ENCODE results near the gene NLRP3. TPM values are rescaled to one million over a fixed set of nuclear protein-coding genes. Genes with fewer than 3 reads are reported as not detected.
"Not testable (repeated sequence)": the region's sequence is repeated elsewhere in the genome, so short reads cannot be mapped to it uniquely, and the experiment has no call there.

NLRP3 gene
- total RNA-seq (1 to 10 TPM; 7.8 to 8.5 TPM), total RNA-seq (0.18 to 11.7 (median 1.3) reads per million in 172 experiments)
- 10.6 TPM for polyA plus RNA-seq (2013, experiment 1 of 2)
- polyA plus RNA-seq (2013, experiment 2 of 2), result 11.1 TPM

DNA sequence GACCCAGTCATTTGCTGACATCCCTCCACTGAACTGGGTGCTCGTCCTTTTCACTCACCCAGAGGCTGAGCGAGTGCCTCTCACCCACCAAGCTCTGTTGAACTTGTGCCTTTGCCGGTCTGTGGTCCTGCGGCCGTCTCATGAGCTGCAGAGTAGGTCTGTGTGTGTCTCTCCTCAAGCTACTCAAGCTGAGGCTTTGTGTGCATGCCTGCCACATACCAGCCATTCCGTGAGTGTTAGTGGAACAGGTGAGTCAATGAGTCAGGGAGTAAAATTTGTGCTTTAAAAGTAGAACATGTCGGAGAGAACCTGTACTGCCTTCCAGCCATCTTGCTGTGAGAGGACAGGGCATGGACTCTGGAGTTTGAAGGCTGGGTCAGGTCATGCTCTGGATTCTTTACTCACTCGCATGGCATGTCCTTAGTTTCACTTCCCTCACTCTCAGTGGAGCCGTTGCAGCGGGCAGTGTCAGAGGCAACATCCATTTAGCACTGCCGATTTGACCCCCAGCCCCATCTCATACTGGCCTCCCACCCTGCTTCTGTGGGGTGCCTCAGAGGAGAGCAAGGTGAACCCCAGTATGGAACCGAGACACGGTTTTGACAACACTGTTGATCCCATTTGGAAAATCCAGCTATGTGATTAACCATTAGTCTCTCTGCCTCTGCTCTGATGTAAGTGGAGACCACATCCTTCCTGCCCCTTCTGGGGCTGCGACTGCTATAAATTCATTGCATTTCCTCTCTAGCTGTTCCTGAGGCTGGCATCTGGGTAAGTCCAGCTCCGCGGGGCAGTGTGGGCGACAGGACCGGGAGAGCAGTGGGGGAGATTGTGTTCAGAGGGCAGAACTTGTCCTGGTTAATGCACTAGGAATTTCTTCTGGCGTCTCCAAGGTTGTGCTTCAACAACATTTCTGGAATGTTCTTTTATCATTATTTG, at the start of gene NLRP3:
NLRP3 (plus strand) TSS at position 751 of the 939 bp plus-strand sequence. CDS start 2,628 bp downstream, outside the sequence.
- Mint-ChIP-seq H3K27me3 (no peaks in the 10 kb centered on the region), H3K9me3 (no peaks in the 10 kb centered on the region), H3K4me3 (peak within 1 kb of the TSS; percentile 89), H3K27ac (peak within 1 kb of the TSS; percentile 78), H3K4me1 (ENCODE audit: low read depth) (peaks cover 48% of the 10 kb centered on the region), H3K36me3 (ENCODE audit: low read depth) (peaks cover 19% of the 10 kb centered on the region)
- TF ChIP-seq, protein P1, sequence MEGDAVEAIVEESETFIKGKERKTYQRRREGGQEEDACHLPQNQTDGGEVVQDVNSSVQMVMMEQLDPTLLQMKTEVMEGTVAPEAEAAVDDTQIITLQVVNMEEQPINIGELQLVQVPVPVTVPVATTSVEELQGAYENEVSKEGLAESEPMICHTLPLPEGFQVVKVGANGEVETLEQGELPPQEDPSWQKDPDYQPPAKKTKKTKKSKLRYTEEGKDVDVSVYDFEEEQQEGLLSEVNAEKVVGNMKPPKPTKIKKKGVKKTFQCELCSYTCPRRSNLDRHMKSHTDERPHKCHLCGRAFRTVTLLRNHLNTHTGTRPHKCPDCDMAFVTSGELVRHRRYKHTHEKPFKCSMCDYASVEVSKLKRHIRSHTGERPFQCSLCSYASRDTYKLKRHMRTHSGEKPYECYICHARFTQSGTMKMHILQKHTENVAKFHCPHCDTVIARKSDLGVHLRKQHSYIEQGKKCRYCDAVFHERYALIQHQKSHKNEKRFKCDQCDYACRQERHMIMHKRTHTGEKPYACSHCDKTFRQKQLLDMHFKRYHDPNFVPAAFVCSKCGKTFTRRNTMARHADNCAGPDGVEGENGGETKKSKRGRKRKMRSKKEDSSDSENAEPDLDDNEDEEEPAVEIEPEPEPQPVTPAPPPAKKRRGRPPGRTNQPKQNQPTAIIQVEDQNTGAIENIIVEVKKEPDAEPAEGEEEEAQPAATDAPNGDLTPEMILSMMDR (IDR thresholded peaks at IDR 0.05), result no peak
- peak within 1 kb of the TSS in 1 of 2 donors; percentile 45 for H3K27ac ChIP-seq (ENCODE audit: low read depth in 1 of 2, low read length in 2 of 2)
- CTCF ChIA-PET, result interaction anchor here (3.1 kb wide), 1 partner anchor 26 kb away, joined by 9 read pairs; no protein-coding TSS in a partner anchor
- H3K27me3 ChIP-seq (ENCODE audit: control insufficient read depth in 1 of 2, insufficient read depth in 2 of 2, low read length in 2 of 2), result no peaks in the 10 kb centered on the region
- peak; percentile 88 for ATAC-seq (ENCODE audit: poor library complexity)
- POLR2A ChIA-PET, result interaction anchor here (0.6 to 1.6 kb wide), 7 partner anchors 8 to 336 kb away, joined by 3 to 19 read pairs (median 3); no protein-coding TSS in a partner anchor
- no peaks in the 10 kb centered on the region for H3K9me3 ChIP-seq (ENCODE audit: control insufficient read depth in 1 of 2, insufficient read depth in 1 of 2, low read length in 2 of 2)
- peaks cover 37% of the 10 kb centered on the region for H3K4me1 ChIP-seq (ENCODE audit: insufficient read depth, low read length)
- peak within 1 kb of the TSS; percentile 69 for H3K4me3 ChIP-seq (ENCODE audit: low read length)
- intact Hi-C loops (cut with DNase I, micrococcal nuclease), result loop anchor here in 1 of 2 experiments (1.0 kb wide), 1 partner anchor 25 kb away; no protein-coding TSS in a partner anchor
- peak in 13 of 14 experiments; percentile 14 to 83 (median 32) for DNase-seq
- H3K36me3 ChIP-seq (ENCODE audit: insufficient read depth, low read length), result no peaks in the 10 kb centered on the region

DNA sequence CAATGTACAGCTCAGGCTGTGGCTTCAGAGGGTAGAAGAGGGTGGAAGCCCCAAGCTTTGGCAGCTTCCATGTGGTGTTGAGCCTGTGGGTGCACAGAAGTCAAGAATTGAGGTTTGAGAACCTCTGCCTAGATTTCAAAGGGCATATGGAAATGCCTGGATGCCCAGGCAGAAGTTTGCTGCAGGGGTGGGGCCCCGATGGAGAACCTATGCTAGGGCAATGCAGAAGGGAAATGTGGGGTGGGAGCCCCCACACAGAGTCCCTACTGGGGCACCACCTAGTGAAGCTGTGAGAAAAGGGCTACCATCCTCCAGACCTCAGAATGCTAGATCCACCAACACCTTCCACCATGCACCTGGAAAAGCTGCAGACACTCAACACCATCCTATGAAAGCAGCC, 49.6 kb upstream of the NLRP3 start:
- H3K4me3 Mint-ChIP-seq; CTCF ChIA-PET; POLR2A ChIA-PET; H3K27me3 ChIP-seq (ENCODE audit: control insufficient read depth in 1 of 2, insufficient read depth in 2 of 2, low read length in 2 of 2); H3K4me1 Mint-ChIP-seq (ENCODE audit: low read depth); intact Hi-C loops (cut with DNase I, micrococcal nuclease); H3K4me3 ChIP-seq (ENCODE audit: low read length); H3K36me3 Mint-ChIP-seq (ENCODE audit: low read depth); ATAC-seq (ENCODE audit: poor library complexity); H3K9me3 ChIP-seq (ENCODE audit: control insufficient read depth in 1 of 2, insufficient read depth in 1 of 2, low read length in 2 of 2); DNase-seq; H3K27ac Mint-ChIP-seq; H3K36me3 ChIP-seq (ENCODE audit: insufficient read depth, low read length); H3K27ac ChIP-seq (ENCODE audit: low read depth in 1 of 2, low read length in 2 of 2); H3K9me3 Mint-ChIP-seq; H3K4me1 ChIP-seq (ENCODE audit: insufficient read depth, low read length): not testable (repeated sequence)
- H3K27me3 Mint-ChIP-seq, result peaks cover 55% of the 10 kb centered on the region

DNA sequence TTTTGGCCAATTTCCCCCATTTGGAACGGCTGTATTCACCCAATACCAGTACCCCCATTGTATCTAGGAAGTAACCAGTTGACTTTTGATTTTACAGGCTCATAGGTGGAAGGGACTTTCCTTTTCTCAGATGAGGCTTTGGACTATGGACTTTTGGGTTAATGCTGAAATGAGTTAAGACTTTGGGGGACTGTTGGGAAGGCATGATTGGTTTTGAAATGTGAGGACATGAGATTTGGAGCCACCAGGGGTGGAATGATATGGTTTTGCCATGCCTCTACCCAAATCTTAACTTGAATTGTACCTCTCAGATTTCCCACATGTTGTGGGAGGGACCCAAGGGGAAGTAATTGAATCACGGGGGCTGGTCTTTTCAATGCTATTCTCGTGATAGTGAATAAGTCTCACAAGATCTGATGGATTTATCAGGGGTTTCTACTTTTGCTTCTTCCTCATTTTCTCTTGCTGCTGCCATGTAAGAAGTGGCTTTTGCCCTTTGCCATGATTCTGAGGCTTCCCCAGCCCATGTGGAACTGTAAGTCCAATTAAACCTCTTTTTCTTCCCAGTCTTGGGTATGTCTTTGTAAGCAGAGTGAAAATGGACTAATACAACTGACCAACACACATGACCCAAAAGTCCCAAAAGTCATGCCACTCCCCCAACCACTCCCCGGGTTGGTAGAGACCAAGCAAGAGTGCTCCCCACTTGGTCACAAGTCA, 48.9 kb upstream of the NLRP3 start:
- TF ChIP-seq, protein P1 (IDR thresholded peaks at IDR 0.05), result no peak
- no peaks in the 10 kb centered on the region for H3K36me3 ChIP-seq (ENCODE audit: insufficient read depth, low read length)
- H3K9me3 ChIP-seq (ENCODE audit: control insufficient read depth in 1 of 2, insufficient read depth in 1 of 2, low read length in 2 of 2), result peaks cover 0 to 6% of the 10 kb centered on the region in 2 experiments
- H3K4me1 ChIP-seq (ENCODE audit: insufficient read depth, low read length), result no peaks in the 10 kb centered on the region
- ChIA-PET CTCF (no interaction called here), POLR2A (no interaction called here)
- peaks cover 56% of the 10 kb centered on the region for H3K27me3 Mint-ChIP-seq
- no peak overlapping the region for H3K4me3 Mint-ChIP-seq
- ATAC-seq (ENCODE audit: poor library complexity), result no peak
- no peak for DNase-seq
- H3K36me3 Mint-ChIP-seq (ENCODE audit: low read depth), result no peaks in the 10 kb centered on the region
- H3K9me3 Mint-ChIP-seq, result no peaks in the 10 kb centered on the region
- intact Hi-C loops (cut with DNase I, micrococcal nuclease), result no loop called here
- H3K4me3 ChIP-seq (ENCODE audit: low read length), result no peak overlapping the region
- no peak overlapping the region for H3K27ac ChIP-seq (ENCODE audit: low read depth in 1 of 2, low read length in 2 of 2)
- H3K4me1 Mint-ChIP-seq (ENCODE audit: low read depth), result no peaks in the 10 kb centered on the region
- H3K27me3 ChIP-seq (ENCODE audit: control insufficient read depth in 1 of 2, insufficient read depth in 2 of 2, low read length in 2 of 2), result peaks cover 0 to 4% of the 10 kb centered on the region in 2 experiments
- no peak overlapping the region for H3K27ac Mint-ChIP-seq

All from CD4-positive, alpha-beta T cell (primary cell).